ENCODE measurements around the gene NDUFB8.
A peak's percentile ranks its signal among the peaks of the same experiment; 100 is the strongest.

Gene NDUFB8

DNA sequence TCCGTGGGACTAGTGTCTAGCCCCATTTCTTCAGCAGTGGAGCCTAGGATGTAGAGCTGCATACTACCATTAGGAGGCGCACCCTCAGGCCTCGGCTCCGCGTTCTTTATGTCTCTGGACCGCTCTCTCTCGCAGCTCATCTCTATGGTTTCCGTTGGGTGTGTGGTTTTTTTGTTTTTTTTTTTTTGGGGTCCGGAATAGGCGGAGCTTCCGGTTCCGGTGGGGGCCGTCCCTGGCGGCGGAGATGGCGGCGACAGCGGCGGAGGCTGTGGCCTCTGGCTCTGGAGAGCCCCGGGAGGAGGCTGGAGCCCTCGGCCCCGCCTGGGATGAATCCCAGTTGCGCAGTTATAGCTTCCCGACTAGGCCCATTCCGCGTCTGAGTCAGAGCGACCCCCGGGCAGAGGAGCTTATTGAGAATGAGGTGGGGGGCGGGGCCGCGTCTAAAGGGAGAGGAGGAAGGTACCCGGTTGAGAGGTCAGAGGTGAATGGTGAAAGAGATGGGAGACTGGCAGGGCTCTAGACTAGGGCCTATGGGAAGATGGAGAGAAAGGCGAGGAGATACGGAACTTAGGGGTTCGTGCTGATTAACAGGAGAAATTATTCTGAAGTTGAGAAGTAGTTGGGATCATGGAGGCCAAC, 6.2 kb upstream of the NDUFB8 start, which contains the start of gene HIF1AN:
Gene HIF1AN (plus strand): TSS at position 229 of the 639 bp plus-strand sequence. CDS start 16 bp downstream, at position 245.
- peak; percentile 22 for DNase-seq

- DNase-seq = no peak
These were observed 5.7 kb upstream of the NDUFB8 start for GRCh38 chr10:100535338-100535714.

GRCh38 chr10:100534726-100535125, 5.1 kb upstream of the NDUFB8 start:
- no peak for DNase-seq

GRCh38 chr10:100531761-100532160, 2.1 kb upstream of the NDUFB8 start:
- DNase-seq = no peak

- DNase-seq = no peak
These were observed 673 bp downstream of the NDUFB8 start for GRCh38 chr10:100528921-100529474.

DNA sequence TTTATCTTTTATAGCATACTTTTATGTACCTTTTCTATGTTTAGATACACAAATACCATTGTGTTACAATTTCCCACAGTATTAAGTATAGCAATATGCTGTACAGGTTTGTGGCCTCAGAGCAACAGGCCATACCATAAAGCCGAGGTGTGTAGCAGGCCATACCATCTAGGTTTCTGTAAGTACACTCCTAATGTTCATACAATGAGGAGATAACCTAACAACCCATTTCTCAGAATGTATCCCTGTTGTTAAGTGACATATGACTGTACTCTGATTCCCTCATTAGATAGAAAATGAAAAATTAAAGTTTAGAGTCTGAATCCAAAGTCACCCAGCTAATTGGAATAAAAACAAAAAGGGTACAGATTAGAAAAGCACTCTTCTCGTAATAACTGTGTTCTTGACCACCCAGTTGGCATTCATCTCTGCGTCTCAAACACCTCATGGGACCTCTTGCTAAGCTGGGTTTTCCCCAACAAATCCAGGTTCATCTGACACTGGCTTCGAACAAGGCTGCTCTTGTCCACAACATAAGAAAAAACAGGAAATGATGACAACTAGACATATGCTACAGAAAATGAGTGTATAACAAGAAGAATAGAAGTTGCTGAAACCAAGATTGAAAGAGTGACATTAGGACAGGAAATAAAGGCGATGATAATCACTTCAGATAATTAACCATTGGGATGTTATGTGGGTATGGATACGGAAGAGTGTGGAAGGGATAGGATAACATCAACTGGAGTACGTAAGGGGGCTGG, 1.4 kb downstream of the NDUFB8 start:
- no peak for DNase-seq

- DNase-seq = no peak
These were observed 5.0 kb downstream of the NDUFB8 start for GRCh38 chr10:100524638-100525037.

DNA sequence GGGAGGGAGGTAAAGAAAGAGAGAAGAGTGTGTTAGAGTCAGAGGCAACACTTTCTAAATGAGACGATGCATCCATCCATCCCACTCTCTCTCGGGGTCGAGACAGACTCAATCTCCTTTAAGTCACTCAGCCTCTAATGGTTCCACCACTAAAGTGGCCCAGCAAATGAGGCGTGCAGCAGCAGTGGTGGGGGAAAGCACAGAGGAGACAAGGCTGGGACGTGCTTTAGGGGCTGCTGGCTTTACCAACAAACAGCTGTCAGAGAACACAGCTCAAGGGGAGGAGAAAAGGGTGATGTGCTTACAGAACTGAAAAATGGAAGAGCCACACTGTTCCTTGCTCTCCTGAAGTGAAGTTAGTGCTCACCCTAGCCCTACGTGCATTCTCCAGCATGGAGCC, 5.5 kb downstream of the NDUFB8 start:
- DNase-seq = no peak

GRCh38 chr10:100522945-100523344, 6.7 kb downstream of the NDUFB8 start:
- DNase-seq = no peak

DNA sequence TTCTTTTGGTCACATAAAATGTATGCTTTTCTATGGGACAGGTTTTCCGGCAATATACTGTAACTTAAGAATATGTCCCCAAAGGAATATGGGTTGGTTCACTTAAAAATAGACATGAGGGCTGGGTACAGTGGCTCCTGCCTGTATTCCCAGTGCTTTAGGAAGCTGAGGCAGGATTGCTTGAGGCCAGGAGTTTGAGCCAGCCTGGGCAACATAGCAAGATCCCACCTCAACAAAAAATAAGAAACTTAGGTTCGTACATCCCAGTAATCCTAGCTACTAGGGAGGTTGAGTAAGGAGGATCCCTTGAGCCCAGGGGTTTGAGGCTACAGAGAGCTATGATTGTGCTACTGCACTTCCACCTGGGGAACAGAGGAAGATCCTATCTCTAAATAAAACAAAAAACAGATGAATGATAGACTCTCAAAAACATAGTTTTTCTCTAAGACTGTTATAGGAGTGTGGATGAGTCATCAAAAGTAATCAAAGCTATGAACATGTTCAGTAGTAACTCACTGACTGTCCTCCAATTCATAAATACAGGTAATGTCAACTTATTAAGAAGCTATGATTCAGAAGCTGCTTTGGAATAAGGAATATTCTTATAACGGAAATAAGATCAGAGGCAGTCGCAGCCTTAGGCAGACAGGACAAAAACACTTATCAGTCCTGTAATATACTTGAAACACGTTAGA, 7.4 kb downstream of the NDUFB8 start:
- no peak for DNase-seq

DNA sequence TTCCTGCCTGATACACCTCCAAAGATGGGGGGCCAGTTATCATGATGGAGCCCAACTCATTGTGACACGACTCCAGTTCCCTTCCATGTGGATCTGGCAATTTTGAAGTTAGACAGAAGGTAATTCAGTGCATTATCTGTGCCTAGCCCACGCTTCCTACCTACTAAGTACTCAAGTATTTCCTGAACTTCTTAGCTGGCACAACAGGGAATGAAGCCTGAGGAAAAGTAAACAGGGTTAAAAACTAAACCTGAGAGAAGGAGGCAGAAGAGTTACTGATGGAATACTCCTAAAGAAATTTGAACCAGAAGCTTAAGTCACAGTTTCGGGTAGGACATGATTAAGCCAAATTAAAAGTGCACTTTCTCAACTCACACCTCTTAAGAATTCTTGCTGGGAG, 8.9 kb downstream of the NDUFB8 start:
- DNase-seq = no peak

DNA sequence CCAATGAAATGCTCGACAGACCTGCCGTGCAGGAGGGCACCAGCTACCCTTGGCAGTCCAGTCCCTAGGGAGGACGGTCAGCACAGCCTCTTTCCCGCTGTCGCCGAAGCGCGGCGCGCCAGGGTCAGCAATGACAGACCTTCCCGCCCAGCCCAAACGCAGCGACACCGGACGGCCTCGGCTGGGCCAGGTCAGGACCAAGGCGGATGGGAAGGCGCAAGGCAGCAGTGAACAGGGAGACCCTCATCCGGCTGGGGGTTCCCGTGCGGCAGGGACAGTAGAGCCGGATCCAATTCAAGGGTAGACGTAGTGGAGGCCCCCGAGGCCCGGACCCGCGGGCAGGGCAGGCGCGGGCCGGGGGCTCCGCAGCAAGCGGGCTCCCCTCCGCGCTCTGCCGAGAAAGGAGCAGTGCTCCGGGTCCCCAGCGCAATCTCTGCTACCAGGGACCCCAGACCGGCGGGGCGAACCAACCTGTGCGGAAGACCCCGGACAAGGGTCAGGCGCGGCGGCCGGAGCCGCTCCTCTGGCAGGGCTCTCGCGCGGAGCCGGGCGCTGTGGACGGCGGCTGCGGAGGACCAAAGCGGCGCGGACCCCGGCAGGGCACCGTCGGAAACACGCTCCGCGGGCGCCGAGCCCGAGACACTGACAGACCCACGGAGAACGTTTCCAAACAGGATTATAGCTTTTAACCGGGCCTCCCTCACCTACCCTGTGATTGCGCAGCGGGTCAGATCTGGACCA, 10.2 kb downstream of the NDUFB8 start, which contains the start of gene SEC31B:
Gene SEC31B (minus strand): TSS at position 551 of the 741 bp plus-strand sequence. CDS start 2,909 bp downstream, outside the sequence.
- DNase-seq = no peak

DNA sequence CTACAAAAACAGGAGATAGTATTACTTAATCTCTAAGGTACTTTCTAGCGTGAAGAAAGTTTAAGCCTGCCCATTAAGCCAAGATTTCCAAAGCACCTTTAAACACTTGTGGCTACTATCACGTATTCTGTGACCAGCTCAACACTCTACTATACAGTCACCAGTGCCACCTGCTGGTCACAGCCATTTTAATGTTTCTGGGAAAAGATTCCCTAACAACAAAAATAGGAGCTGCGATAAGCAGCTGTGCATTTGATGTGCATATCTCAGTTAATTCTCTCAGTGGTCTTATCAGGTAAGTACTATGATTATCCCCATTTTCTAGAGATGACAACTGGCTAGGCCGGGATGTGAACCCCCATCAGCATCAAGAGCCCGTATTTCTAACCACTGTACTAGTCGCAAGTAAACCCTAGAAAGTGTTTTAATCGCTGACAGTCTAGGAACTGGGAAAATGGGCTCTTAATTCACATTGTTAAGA, 10.9 kb downstream of the NDUFB8 start:
- DNase-seq = peak; percentile 0

DNA sequence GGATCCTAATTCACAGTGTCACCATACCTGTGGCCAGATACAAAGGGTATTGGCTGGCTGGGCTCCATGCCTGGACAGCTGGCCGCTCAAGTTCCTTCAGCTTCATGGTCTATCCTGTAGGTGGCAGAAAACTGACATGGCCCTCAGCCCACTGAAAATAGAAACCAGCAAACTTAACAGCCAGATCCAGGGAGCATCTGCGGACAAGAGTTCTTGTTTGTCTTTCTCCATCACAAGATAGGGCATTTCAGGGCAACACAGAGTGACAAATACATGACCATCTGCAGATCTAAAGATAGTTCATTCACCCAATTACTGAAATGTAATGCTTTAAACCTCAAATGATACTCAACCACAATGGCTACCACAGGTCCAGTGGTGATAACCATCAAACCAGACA, 12.8 kb downstream of the NDUFB8 start:
- no peak for DNase-seq

DNA sequence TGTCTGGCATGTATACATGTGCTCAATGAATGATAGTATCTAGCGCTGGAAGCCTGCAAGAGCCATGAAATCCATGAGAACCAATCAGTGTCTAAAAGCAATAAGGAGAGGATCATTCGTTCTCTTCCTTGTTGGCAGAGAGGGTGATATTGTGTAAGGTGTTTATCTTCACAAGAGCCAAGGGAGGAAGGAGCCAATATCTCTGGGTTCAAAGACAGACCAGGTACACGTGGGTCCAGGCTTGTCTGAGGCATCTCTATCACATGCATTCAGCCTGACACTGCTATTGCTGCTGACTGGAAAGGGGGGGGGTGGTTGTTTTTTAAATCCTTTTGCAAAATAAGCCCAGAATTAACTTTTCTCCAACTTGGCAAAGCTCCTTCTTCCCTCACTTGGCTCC, 14.1 kb downstream of the NDUFB8 start:
- DNase-seq = no peak

DNA sequence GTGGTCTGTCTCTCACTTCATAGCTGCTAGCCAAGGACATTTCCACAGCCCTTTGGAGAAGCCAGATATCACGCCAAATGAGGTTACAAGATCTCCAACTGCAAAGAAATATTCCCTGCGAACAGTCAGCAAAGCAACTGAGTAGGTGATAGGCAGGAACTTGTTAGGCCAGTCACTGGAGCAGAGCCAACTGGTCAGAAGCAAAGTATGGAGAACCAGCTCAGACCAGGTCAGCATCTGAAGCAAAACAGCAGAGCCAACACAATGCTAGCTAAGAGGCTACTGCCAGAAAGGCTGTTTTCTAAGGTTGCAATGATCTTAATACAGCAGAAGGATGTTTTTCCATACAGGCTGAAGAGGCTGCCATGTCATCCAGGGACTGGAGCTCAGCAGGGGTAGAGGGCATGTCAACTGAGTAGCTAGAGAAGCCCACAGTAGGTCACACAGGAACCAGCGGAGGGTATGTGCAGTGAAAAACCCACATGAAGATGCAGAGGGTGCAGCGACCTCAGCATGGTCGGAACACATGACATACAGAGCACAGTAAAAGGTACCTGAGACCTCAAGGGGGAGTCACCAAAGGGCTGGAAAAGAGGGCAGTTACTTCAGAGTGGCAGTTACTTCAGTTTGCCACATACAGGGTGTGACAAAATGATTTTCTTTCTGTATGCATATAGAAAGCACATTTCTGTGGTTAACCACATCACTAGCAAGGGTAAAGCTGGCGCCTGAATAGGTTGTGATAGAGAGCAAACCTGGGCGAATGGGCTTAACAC, 18.9 kb downstream of the NDUFB8 start:
- DNase-seq = no peak

GRCh38 chr10:100509241-100509840, 20.3 kb downstream of the NDUFB8 start:
- no peak for DNase-seq

DNA sequence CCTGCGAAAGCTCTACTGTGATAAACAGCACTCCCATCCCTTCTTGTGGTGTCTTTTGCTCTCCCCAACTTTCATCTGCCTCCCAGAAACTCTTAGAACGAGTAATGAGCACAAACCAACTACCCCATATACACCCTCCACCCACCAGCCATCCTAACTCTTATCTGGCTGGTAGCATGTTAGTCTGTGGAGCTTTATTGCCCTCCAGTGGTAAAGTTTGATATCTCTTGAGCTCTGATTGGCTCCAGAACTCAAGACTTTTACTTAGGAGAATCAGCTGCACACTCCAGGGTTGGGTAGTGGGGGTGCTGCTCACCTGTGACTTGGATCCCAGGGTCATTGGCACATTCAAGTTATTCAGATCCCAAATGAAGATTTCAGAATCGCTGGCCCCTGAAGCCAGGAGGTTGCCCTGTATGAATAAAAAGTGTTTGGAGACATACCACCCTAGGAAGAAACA, 20.9 kb downstream of the NDUFB8 start:
- no peak for DNase-seq

- no peak for DNase-seq
These were observed 21.4 kb downstream of the NDUFB8 start for GRCh38 chr10:100508266-100508665.

DNA sequence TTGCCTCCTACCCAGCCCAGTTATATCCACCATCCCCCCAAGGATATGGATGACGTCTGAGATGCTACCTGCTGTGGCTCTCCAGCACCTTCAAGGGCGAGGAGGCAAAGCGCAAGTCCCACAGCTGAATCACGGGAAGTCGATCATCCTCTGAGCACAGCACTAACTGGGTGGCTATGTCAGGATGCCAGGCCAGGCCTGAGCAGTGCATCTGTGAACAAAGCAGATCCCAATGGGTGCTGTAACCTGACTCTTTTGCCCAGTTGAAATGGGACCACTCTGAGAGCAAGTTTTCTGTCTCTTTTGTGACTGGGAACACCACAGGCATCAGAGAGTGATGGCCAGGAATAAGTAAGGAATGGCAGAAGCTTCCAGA, 22.3 kb downstream of the NDUFB8 start:
- DNase-seq = no peak

All from NCI-H2081 treated with DMSO at 0.1 percent for 48 hours (cell line).